Suppressor macrophage treated with lipopolysaccharide for 4 hours (primary cell): ENCODE data around the gene MEGF8.
A peak's percentile ranks its signal among the peaks of the same experiment; 100 is the strongest.
"Not testable (repeated sequence)": the region's sequence is repeated elsewhere in the genome, so short reads cannot be mapped to it uniquely, and the experiment has no call there.

Source experiments
- DNase-seq: peaks from one replicate; pipeline ENCODE4 v3.0.0-alpha.2; 2020

MEGF8 gene

GRCh38 chr19:42306646-42307045 lies 18.8 kb upstream of the MEGF8 start:
- no peak for DNase-seq

- no peak for DNase-seq
Observed at GRCh38 chr19:42309686-42310085, 15.7 kb upstream of the MEGF8 start.

- no peak for DNase-seq
Observed at GRCh38 chr19:42311657-42312056, 13.8 kb upstream of the MEGF8 start.

GRCh38 chr19:42312370-42312769 lies 13.1 kb upstream of the MEGF8 start:
- no peak for DNase-seq

- DNase-seq, result peak; percentile 36
Observed at GRCh38 chr19:42313096-42313839, 12.2 kb upstream of the MEGF8 start, which contains the start of gene TMEM145. TMEM145 (plus strand) TSS chr19:42313309; CDS start chr19:42313377, 68 bp downstream.

GRCh38 chr19:42313840-42314755 lies 11.3 kb upstream of the MEGF8 start:
- no peak for DNase-seq

GRCh38 chr19:42315024-42315423 lies 10.4 kb upstream of the MEGF8 start:
- DNase-seq, result no peak

- DNase-seq, result peak; percentile 47
Observed at GRCh38 chr19:42316223-42317211, 8.9 kb upstream of the MEGF8 start.

- DNase-seq, result no peak
Observed at GRCh38 chr19:42317535-42317934, 7.9 kb upstream of the MEGF8 start.

- no peak for DNase-seq
Observed at GRCh38 chr19:42322305-42322704, 3.1 kb upstream of the MEGF8 start.

- no peak for DNase-seq
Observed at GRCh38 chr19:42323473-42323851, 2.0 kb upstream of the MEGF8 start.

GRCh38 chr19:42323852-42324654 lies 1.4 kb upstream of the MEGF8 start:
- DNase-seq, result peak; percentile 25

- no peak for DNase-seq
Observed at GRCh38 chr19:42324655-42325307, 654 bp upstream of the MEGF8 start.

- DNase-seq, result peak; percentile 32
Observed at GRCh38 chr19:42325896-42326771, 699 bp downstream of the MEGF8 start.

- DNase-seq, result no peak
Observed at GRCh38 chr19:42326969-42327368, 1.5 kb downstream of the MEGF8 start.

GRCh38 chr19:42327381-42327780 lies 1.9 kb downstream of the MEGF8 start:
- no peak for DNase-seq

GRCh38 chr19:42328106-42328505 lies 2.7 kb downstream of the MEGF8 start:
- no peak for DNase-seq

GRCh38 chr19:42328854-42329253 lies 3.4 kb downstream of the MEGF8 start:
- no peak for DNase-seq

GRCh38 chr19:42330241-42330711 lies 4.8 kb downstream of the MEGF8 start:
- DNase-seq, result no peak

GRCh38 chr19:42331333-42331732 lies 5.9 kb downstream of the MEGF8 start:
- DNase-seq, result not testable (repeated sequence)
